NCI-H460 (cell line): Measurements from ENCODE around the gene CDKAL1. TPM values are rescaled to one million over a fixed set of nuclear protein-coding genes. Genes with fewer than 3 reads are reported as not detected.
"Not testable (repeated sequence)": the region's sequence is repeated elsewhere in the genome, so short reads cannot be mapped to it uniquely, and the experiment has no call there.

Source experiments
- DNase-seq: peaks from one replicate; pipeline ENCODE4 v3.0.0-alpha.2; 2016; ENCODE audit warnings: low read depth; ENCODE audit errors: extremely low read depth
- total RNA-seq: library from RNA; depleted of rRNA; stranded (reverse); fragments of >200 nt; shearing (Covaris generic); gene quantifications from 2 replicates; pipeline ENCODE4 v1.2.3, GENCODE V29; 2014

CDKAL1 gene
- total RNA-seq, 1 experiment from 2014 or later: 12.3 TPM

DNA sequence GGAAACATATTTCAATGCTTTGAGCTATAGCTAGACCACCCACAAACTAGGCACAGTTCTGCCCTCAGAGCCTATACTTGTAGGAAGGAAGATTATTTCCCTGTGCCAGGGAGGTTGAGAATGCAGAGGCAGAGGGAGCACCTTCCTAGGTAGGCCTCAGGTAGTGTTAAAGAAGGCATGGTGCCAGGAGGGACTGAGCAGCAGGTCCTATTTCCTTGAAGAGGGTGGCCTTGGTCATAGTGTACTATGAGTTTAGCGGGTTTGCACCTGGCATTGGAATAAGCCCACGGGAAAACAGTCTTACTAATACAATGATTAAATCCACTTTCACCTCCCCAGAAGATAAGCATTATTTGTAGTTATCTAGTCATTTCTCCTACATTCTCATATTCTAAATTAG is 375.4 kb downstream of the CDKAL1 start:
- DNase-seq: no peak

DNA sequence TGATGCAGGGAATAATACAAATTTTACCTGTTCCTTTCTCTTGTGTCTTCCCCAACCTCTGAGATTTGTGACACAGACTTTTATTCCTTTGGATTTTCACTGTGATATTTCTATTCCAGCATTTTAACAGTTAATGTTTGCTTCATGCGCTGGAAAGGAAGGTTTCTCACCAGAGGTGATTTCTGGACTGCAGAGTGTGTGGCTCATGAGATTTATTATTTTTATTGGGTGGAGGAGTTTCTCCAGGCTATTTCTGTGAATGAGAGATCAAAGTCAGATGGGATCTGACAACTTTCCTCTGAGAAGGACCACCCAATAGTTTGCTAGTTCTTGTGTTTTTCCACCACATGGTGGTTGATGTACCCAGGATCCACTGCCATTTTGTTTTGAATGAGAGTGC is 377.5 kb downstream of the CDKAL1 start:
- DNase-seq: no peak

DNA sequence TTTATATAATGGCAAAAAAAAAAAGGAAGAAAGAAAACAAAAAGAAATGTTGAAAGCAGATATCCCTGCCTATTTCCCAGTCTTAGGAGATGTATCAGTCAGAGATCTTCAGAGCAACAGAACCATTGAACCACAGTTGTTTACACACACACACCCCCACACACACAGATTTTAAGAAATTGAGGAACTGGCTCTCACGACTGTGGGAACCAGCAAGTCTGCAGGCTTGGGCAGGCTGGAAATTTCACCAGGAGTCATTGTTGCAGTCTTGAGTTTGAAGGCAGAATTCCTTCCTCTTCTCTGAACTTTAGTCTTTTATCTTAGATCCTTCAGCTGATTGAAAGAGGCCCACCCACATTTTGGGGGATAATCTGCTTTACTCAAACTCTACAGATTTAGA is 380.9 kb downstream of the CDKAL1 start:
- DNase-seq: no peak

DNA sequence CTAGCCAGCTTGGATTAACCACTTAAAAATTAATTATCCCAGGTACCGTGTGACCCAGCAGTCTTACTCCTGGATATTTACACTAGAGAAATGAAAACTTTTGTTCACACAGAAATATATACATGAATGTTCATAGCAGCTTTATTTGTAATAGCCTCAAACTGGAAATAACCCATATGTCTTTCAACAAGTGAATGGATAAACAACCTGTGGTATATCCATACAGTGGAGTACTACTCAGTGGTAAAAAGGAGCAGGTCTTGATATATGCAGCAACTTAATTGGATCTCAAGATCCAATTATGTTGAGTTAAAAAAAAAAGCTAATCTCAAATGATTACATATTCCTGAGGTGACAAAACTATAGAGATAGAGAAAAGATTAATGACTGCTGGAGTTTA is 381.4 kb downstream of the CDKAL1 start:
- no peak for DNase-seq

DNA sequence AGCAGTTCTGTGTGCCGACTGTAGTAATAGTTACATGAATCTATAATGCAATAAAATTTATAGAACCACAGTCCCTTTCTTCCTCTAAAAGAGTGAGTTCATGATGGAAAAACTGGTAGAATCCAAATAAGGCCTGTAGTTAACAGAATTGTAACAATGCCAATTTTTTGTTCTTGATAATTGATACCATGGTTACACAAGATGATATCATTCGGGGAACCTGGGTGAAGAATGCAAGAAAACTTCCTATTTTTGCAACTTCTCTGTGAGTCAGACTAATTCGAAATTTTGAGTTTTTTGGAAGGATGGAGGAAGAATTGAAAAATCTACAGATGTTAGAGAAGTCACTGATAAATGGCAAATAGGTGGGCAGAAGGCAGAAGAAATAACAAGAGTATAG is 381.8 kb downstream of the CDKAL1 start:
- no peak for DNase-seq

DNA sequence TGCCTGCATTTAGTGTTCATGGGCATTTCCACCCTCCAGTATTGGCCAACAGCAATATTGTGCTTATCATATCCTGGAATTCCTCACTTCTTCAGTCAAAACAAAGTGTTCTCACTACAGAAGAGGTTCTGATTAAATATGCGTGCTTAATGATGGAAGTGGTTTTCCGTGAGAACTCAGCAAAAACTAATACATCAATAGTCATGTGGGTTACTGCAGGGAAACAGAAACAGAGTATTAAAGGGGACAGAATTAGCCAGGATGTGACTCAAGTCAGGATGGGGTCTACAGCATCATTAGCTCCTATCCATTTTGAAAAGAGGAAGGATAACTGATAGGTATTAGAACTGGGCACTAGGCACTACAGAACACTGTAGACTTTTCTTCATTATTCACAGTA is 384.6 kb downstream of the CDKAL1 start:
- no peak for DNase-seq

GRCh38 chr6:20919677-20920385 is 385.6 kb downstream of the CDKAL1 start:
- DNase-seq: no peak

GRCh38 chr6:20921578-20921977 is 387.3 kb downstream of the CDKAL1 start:
- no peak for DNase-seq

GRCh38 chr6:20922743-20923142 is 388.5 kb downstream of the CDKAL1 start:
- no peak for DNase-seq

- DNase-seq: not testable (repeated sequence)
These were observed 389.8 kb downstream of the CDKAL1 start for GRCh38 chr6:20924094-20924493.

- DNase-seq: no peak
These were observed 390.8 kb downstream of the CDKAL1 start for GRCh38 chr6:20924911-20925543.

- DNase-seq: no peak
These were observed 393.0 kb downstream of the CDKAL1 start for GRCh38 chr6:20927130-20927860.

GRCh38 chr6:20929283-20929682 is 395.0 kb downstream of the CDKAL1 start:
- no peak for DNase-seq

DNA sequence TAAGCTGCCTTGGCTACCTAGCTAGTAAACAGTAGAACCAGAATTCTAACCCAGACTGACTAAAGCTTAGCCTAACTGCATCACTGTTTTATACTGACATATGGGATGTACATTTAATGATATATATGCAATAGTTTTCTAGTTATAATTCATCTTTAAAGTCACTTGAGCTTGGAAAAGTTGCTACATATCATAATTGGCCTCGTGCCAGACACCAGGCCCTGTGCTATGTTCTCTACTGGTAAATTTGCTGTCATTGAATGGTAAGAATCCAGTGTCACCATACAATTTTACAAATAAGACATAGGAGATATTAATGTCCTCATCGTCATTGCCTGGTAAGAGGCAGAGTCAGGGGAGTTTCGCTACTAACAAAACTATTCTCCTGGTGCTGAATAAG is 396.8 kb downstream of the CDKAL1 start:
- DNase-seq: no peak

DNA sequence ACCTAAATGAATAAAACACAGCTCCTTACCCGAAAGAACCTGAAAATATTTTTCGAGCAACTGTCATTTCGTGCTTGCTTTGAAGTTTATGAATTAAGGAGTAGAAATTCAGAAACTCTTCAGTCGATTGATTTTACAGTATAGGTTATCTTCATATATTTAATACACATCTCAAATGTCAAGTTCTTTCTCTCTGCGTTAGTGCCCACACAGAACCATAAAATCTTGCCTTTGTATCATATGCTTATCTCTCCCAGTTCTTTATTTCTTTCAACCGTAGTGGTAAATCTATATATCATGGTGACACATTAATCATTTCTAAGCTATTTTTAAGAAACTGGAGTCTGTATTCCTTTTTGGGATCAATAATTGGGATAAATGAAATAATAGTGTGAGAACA is 397.5 kb downstream of the CDKAL1 start:
- no peak for DNase-seq

DNA sequence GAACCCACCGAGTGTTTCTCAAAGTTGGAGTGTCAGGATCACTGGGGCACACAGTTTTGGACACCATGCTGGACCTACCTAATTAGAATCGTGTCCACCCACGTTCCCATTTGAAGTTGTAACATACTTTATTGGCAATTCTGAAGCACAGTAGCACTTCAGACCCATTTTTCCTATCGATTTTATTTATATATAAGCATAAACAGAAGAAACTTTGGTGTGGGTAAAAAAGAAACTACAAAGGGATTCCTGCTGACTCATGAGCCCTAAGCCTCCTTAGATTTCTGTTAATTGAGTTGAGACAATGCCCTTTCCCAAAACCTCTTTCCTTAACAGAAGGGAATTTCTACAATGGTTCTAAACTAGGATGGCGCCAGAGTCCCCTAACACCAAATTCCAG is 398.0 kb downstream of the CDKAL1 start:
- DNase-seq: no peak

- DNase-seq: no peak
These were observed 399.0 kb downstream of the CDKAL1 start for GRCh38 chr6:20933057-20933788.

DNA sequence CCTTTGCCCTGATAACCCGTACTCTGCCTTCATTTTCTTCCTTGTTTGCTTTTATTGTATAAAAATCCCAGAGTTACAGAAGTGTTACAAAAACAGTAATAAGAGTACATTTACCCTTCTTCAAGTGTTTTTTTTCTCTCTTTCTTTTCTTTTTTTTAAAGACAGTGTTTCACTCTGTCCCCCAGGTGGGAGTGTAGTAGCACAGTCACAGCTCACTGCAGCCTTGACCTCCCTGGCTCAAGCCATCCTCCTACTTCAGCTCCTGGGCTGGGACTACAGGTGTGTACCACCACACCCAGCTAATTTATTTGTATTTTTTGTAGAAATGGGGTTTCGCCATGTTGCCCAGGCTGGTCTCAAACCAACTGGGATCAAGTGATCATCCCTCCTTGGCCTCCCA is 402.7 kb downstream of the CDKAL1 start:
- no peak for DNase-seq

DNA sequence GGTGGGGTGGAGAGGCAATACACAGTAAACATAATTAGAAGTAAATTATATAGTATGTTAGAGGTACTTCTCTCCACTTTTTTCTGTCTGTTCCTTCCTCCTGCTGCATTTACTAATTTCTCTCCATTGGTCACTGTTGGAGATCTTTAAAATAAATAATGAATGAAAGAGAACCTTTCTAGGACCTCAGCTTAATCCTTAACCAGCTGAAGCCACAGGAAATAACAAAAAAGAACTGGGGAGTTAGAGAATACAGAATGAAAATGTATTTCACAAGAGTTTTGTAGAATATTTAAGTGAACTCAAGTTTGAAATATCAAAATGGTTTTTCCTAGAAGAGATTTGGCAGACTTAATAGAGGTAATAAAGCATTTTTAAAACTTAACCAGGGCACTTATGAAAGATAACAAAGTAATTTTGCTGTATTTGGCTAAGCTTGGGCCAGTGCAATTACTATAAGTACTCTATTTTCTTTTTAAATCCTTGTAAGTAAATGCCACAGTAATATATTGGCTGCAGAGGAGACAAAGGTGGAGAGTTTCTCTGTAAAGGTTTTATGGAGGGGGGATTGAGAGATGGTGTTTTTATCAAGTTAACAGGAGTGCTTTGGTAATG is 405.0 kb downstream of the CDKAL1 start:
- no peak for DNase-seq

GRCh38 chr6:20943040-20943627 is 408.9 kb downstream of the CDKAL1 start:
- no peak for DNase-seq
